CD14-positive monocyte (primary cell): ENCODE results near the gene SHROOM2. TPM values are rescaled to one million over a fixed set of nuclear protein-coding genes. Genes with fewer than 3 reads are reported as not detected.

Source experiments
- DNase-seq, 3 donors: peaks; one replicate each; pipeline ENCODE4 v3.0.0-alpha.2; 2011 to 2022
- H2AFZ ChIP-seq: 2 replicates; pipeline ENCODE4 v1.6.0; 2012; ENCODE audit warnings: mild to moderate bottlenecking, low read depth, low read length, inconsistent platforms; ENCODE audit not compliant: insufficient read depth, poor library complexity, severe bottlenecking
- H3K27ac ChIP-seq, 2 donors: 1 replicate in 1 of 2; 2 replicates in 1 of 2; pipeline ENCODE4 v1.5.1; 2012 to 2013; ENCODE audit warnings: low read length in 2 of 2, control low read depth in 1 of 2, inconsistent platforms in 1 of 2, low read depth in 1 of 2, mild to moderate bottlenecking in 1 of 2
- H3K27me3 ChIP-seq, 2 donors: one replicate each; pipeline versions ENCODE4 v1.6.0 to v1.6.1; 2011 to 2013; ENCODE audit warnings: low read length in 2 of 2; ENCODE audit not compliant: control insufficient read depth in 2 of 2, insufficient read depth in 2 of 2
- H3K36me3 ChIP-seq, 2 donors: replicated peaks in 1 of 2; 1 replicate in 1 of 2; 2 replicates in 1 of 2; pipeline versions ENCODE4 v1.5.1 to v1.6.1; 2012 to 2013; ENCODE audit warnings: low read length in 2 of 2, control low read depth in 1 of 2, inconsistent platforms in 1 of 2, mild to moderate bottlenecking in 1 of 2; ENCODE audit not compliant: insufficient read depth in 2 of 2, control insufficient read depth in 1 of 2
- H3K4me1 ChIP-seq, 2 donors: 1 replicate in 1 of 2; 2 replicates in 1 of 2; pipeline versions ENCODE4 v1.5.1 to v1.6.1; 2012 to 2013; ENCODE audit warnings: low read length in 2 of 2, control low read depth in 1 of 2, inconsistent platforms in 1 of 2, mild to moderate bottlenecking in 1 of 2, moderate library complexity in 1 of 2; ENCODE audit not compliant: insufficient read depth in 2 of 2, control insufficient read depth in 1 of 2
- H3K4me2 ChIP-seq: replicated peaks from 2 replicates; pipeline ENCODE3; 2012; ENCODE audit warnings: low read length, moderate library complexity, mild to moderate bottlenecking; ENCODE audit not compliant: poor library complexity, severe bottlenecking; ENCODE audit errors: extremely low read depth
- H3K4me3 ChIP-seq, 3 experiments: fragments of 200-600 bp in 1 of 3; sonication (generic) in 1 of 3; replicated peaks in 1 of 3; 1 replicate in 2 of 3; 2 replicates in 1 of 3; pipeline ENCODE4 v1.5.1; 2011 to 2013; ENCODE audit warnings: low read length in 3 of 3, mild to moderate bottlenecking in 3 of 3, control low read depth in 2 of 3, low read depth in 2 of 3, inconsistent platforms in 1 of 3, moderate library complexity in 1 of 3
- H3K79me2 ChIP-seq: 2 replicates; pipeline ENCODE4 v1.6.0; 2012; ENCODE audit warnings: mild to moderate bottlenecking, control low read depth, inconsistent platforms, low read length, moderate library complexity; ENCODE audit not compliant: insufficient read depth
- H3K9ac ChIP-seq: 2 replicates; pipeline ENCODE4 v1.6.0; 2017; ENCODE audit warnings: low read length, mild to moderate bottlenecking; ENCODE audit not compliant: insufficient read depth, poor library complexity, severe bottlenecking
- H3K9me3 ChIP-seq, 2 donors: replicated peaks in 1 of 2; 1 replicate in 1 of 2; 2 replicates in 1 of 2; pipeline versions ENCODE4 v1.5.1 to v1.6.1; 2012 to 2013; ENCODE audit warnings: low read length in 2 of 2, control low read depth in 1 of 2; ENCODE audit not compliant: control insufficient read depth in 1 of 2, insufficient read depth in 1 of 2
- H4K20me1 ChIP-seq: 2 replicates; pipeline ENCODE4 v1.6.0; 2012; ENCODE audit warnings: mild to moderate bottlenecking, low read length, control low read depth, moderate library complexity; ENCODE audit not compliant: insufficient read depth
- H3K27ac Mint-ChIP-seq, 7 donors: one replicate each; pipeline ENCODE4 v1.8.0; 2020; ENCODE audit warnings: mild to moderate bottlenecking in 7 of 7, mixed read lengths in 7 of 7, moderate library complexity in 6 of 7, inconsistent platforms in 2 of 7
- H3K27me3 Mint-ChIP-seq, 3 donors: one replicate each; pipeline ENCODE4 v1.8.0; 2021 to 2022; ENCODE audit warnings: low read depth in 3 of 3, mild to moderate bottlenecking in 3 of 3, mixed read lengths in 3 of 3, moderate library complexity in 3 of 3, inconsistent platforms in 1 of 3
- H3K36me3 Mint-ChIP-seq, 2 donors: one replicate each; pipeline ENCODE4 v1.8.0; 2020; ENCODE audit warnings: mixed read lengths in 2 of 2, inconsistent platforms in 1 of 2, mild to moderate bottlenecking in 1 of 2
- H3K4me1 Mint-ChIP-seq: one replicate; pipeline ENCODE4 v1.8.0; 2020; ENCODE audit warnings: mild to moderate bottlenecking, mixed read lengths
- H3K4me3 Mint-ChIP-seq, 2 donors: one replicate each; pipeline ENCODE4 v1.8.0; 2020; ENCODE audit warnings: mild to moderate bottlenecking in 2 of 2, mixed read lengths in 2 of 2, moderate library complexity in 1 of 2
- H3K9me3 Mint-ChIP-seq, 7 donors: one replicate each; pipeline ENCODE4 v1.8.0; 2020 to 2022; ENCODE audit warnings: mixed read lengths in 7 of 7, mild to moderate bottlenecking in 6 of 7, moderate library complexity in 6 of 7, inconsistent platforms in 2 of 7
- CTCF ChIP-seq: fragments of 200-600 bp; IDR thresholded peaks from one replicate; pipeline ENCODE4 v1.8.0; 2022; ENCODE audit warnings: antibody characterized with exemption, mild to moderate bottlenecking
- WGBS: methylation state at CpG from one replicate; pipeline ENCODE4 v1.1.5; 2013; ENCODE audit warnings: missing lambda C conversion rate; ENCODE audit not compliant: insufficient coverage; 5-methylcytosine and 5-hydroxymethylcytosine counted together
- intact Hi-C, 2 donors: fragments of 100-400 bp; cut with micrococcal nuclease; formaldehyde crosslinking; loops; one replicate each; pipeline versions ENCODE4 v1.15.0 to v1.15.1; 2023
- polyA plus RNA-seq, 3 donors: library from polyadenylated mRNA; depleted of rRNA in 1 of 3; unstranded in 2 of 3; stranded (reverse) in 1 of 3; fragments of 300-500 nt in 2 of 3; fragments of >200 nt in 1 of 3; fragmentation: Illumina TruSeq in 2 of 3; gene quantifications; 1 replicate in 2 of 3; 2 replicates in 1 of 3; pipeline ENCODE4 v1.2.3, GENCODE V29; 2012 to 2021

Gene SHROOM2
- polyA plus RNA-seq, 3 donors: not detected

- TF ChIP-seq CTCF: no peak
- Mint-ChIP-seq H3K9me3 (peaks cover 9 to 36% (median 25%) of the 10 kb centered on the region in 7 donors), H3K4me3 (no peak overlapping the region), H3K4me1 (peaks cover 16% of the 10 kb centered on the region), H3K36me3 (no peaks in the 10 kb centered on the region), H3K27ac (no peak overlapping the region), H3K27me3 (peaks cover 6 to 24% (median 8%) of the 10 kb centered on the region in 3 donors)
- Histone ChIP-seq H3K27ac (no peak overlapping the region), H3K4me3 (no peak overlapping the region), H3K4me2 (no peak overlapping the region), H4K20me1 (no peaks in the 10 kb centered on the region), H3K36me3 (no peaks in the 10 kb centered on the region), H3K9me3 (peaks cover 20 to 26% of the 10 kb centered on the region in 2 donors), H3K27me3 (no peaks in the 10 kb centered on the region), H3K9ac (no peak overlapping the region), H3K79me2 (no peaks in the 10 kb centered on the region), H2AFZ (no peak overlapping the region), H3K4me1 (peaks cover 3 to 8% of the 10 kb centered on the region in 2 donors)
- intact Hi-C loops: no loop called here
- no CpG with 5 or more reads among the region's 6 CpGs for WGBS
- DNase-seq: no peak
These were observed 169.3 kb downstream of the SHROOM2 start for GRCh38 chrX:9955506-9955905.

DNA sequence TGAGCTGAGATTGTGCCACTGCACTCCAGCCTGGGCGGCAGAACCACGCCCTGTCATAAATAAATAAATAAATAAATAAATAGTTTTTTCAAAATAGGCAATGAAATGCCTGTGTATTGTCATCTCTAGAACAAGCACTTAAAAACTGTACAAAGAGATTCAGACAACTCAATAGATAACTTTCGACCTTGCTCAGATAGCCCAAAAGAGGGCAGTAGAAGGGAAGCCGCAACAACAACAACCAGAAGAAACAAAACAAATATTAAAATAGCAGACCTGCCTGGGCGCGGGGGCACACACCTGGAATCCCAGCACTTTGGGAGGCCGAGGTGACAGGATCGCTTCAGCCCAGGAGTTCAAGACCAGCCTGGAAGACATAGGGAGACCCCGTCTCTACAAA lies 171.5 kb downstream of the SHROOM2 start:
- TF ChIP-seq CTCF: no peak
- Histone ChIP-seq H3K27me3 (no peaks in the 10 kb centered on the region), H3K27ac (no peak overlapping the region), H3K4me2 (no peak overlapping the region), H3K36me3 (no peaks in the 10 kb centered on the region), H3K9ac (no peak overlapping the region), H3K4me1 (peaks cover 3 to 8% of the 10 kb centered on the region in 2 donors), H3K9me3 (peaks cover 17 to 21% of the 10 kb centered on the region in 2 donors), H4K20me1 (no peaks in the 10 kb centered on the region), H2AFZ (no peak overlapping the region), H3K79me2 (no peaks in the 10 kb centered on the region), H3K4me3 (no peak overlapping the region)
- H3K27ac Mint-ChIP-seq: no peak overlapping the region
- no peaks in the 10 kb centered on the region for H3K36me3 Mint-ChIP-seq
- no CpG with 5 or more reads among the region's 9 CpGs for WGBS
- H3K9me3 Mint-ChIP-seq: peaks cover 4 to 27% (median 17%) of the 10 kb centered on the region in 7 donors
- intact Hi-C loops: no loop called here
- DNase-seq: no peak
- peak overlapping the region in 1 of 2 donors; percentile 39 for H3K4me3 Mint-ChIP-seq
- H3K4me1 Mint-ChIP-seq: peaks cover 21% of the 10 kb centered on the region
- peaks cover 5 to 23% (median 7%) of the 10 kb centered on the region in 3 donors for H3K27me3 Mint-ChIP-seq
